HG02938 (cell line): ENCODE data around the gene NAA20.
"Not testable (repeated sequence)": the region's sequence is repeated elsewhere in the genome, so short reads cannot be mapped to it uniquely, and the experiment has no call there.

ENCODE experiments used
- ATAC-seq: cut with Tn5 transposase; IDR thresholded peaks from one replicate; pipeline ENCODE4 v1.9.1; 2021; ENCODE audit warnings: mild to moderate bottlenecking, moderate library complexity; ENCODE audit not compliant: unreplicated experiment

Gene NAA20

GRCh38 chr20:19991308-19991707 lies 25.9 kb upstream of the NAA20 start:
- no peak for ATAC-seq

- ATAC-seq, result no peak
Observed at GRCh38 chr20:19991854-19992253, 25.3 kb upstream of the NAA20 start.

- no peak for ATAC-seq
Observed at GRCh38 chr20:19992996-19993908, 23.9 kb upstream of the NAA20 start.

- no peak for ATAC-seq
Observed at GRCh38 chr20:19993958-19994669, 23.0 kb upstream of the NAA20 start.

GRCh38 chr20:19995220-19995863 lies 21.8 kb upstream of the NAA20 start:
- no peak for ATAC-seq

GRCh38 chr20:19996222-19996621 lies 20.9 kb upstream of the NAA20 start:
- no peak for ATAC-seq

- ATAC-seq, result no peak
Observed at GRCh38 chr20:19996917-19997316, 20.2 kb upstream of the NAA20 start.

GRCh38 chr20:19998990-19999705 lies 18.0 kb upstream of the NAA20 start:
- ATAC-seq, result no peak

- ATAC-seq, result no peak
Observed at GRCh38 chr20:20000211-20000968, 16.8 kb upstream of the NAA20 start.

- no peak for ATAC-seq
Observed at GRCh38 chr20:20002101-20002998, 14.8 kb upstream of the NAA20 start.

- no peak for ATAC-seq
Observed at GRCh38 chr20:20003031-20003954, 13.9 kb upstream of the NAA20 start.

- not testable (repeated sequence) for ATAC-seq
Observed at GRCh38 chr20:20003955-20004322, 13.2 kb upstream of the NAA20 start.

GRCh38 chr20:20005342-20005741 lies 11.8 kb upstream of the NAA20 start:
- ATAC-seq, result no peak

GRCh38 chr20:20009784-20010253 lies 7.3 kb upstream of the NAA20 start:
- ATAC-seq, result no peak

GRCh38 chr20:20010639-20011500 lies 6.3 kb upstream of the NAA20 start:
- ATAC-seq, result no peak

- ATAC-seq, result no peak
Observed at GRCh38 chr20:20012541-20012940, 4.6 kb upstream of the NAA20 start.

- no peak for ATAC-seq
Observed at GRCh38 chr20:20014659-20015058, 2.5 kb upstream of the NAA20 start.
